ENCODE results near the gene CHST8. TPM values are rescaled to one million over a fixed set of nuclear protein-coding genes. Genes with fewer than 3 reads are reported as not detected.
"Not testable (repeated sequence)": the region's sequence is repeated elsewhere in the genome, so short reads cannot be mapped to it uniquely, and the experiment has no call there.

The CHST8 gene
- total RNA-seq, 1 donor = not detected

GRCh38 chr19:33818411-33818810 lies 196.7 kb downstream of the CHST8 start:
- Histone ChIP-seq H2AFZ (ENCODE audit: low read length) (no peak overlapping the region), H3K4me3 (ENCODE audit: insufficient read depth, low read length) (no peak overlapping the region), H3K79me2 (ENCODE audit: insufficient read depth, low read length) (no peaks in the 10 kb centered on the region), H3K4me2 (ENCODE audit: insufficient read depth, low read length) (no peak overlapping the region), H3K36me3 (ENCODE audit: insufficient read depth, low read length) (no peaks in the 10 kb centered on the region), H3K4me1 (ENCODE audit: insufficient read depth, low read length) (peaks cover 9% of the 10 kb centered on the region), H3K27ac (ENCODE audit: low read depth, low read length) (no peak overlapping the region), H3K27me3 (ENCODE audit: insufficient read depth, low read length) (no peaks in the 10 kb centered on the region), H3K9me3 (ENCODE audit: low read depth, low read length) (no peaks in the 10 kb centered on the region), H4K20me1 (ENCODE audit: insufficient read depth, low read length) (no peaks in the 10 kb centered on the region)
- peak; percentile 51 for DNase-seq (ENCODE audit: insufficient read length, low spot score, missing footprints)
- no peak for TF ChIP-seq CTCF (IDR thresholded peaks at IDR 0.05; ENCODE audit: extremely low read depth, low read depth, low read length)

- H3K4me3 ChIP-seq (ENCODE audit: insufficient read depth, low read length); H3K4me2 ChIP-seq (ENCODE audit: insufficient read depth, low read length); H3K9me3 ChIP-seq (ENCODE audit: low read depth, low read length); H3K27me3 ChIP-seq (ENCODE audit: insufficient read depth, low read length); H2AFZ ChIP-seq (ENCODE audit: low read length); H3K4me1 ChIP-seq (ENCODE audit: insufficient read depth, low read length); H3K79me2 ChIP-seq (ENCODE audit: insufficient read depth, low read length); H4K20me1 ChIP-seq (ENCODE audit: insufficient read depth, low read length); H3K36me3 ChIP-seq (ENCODE audit: insufficient read depth, low read length); H3K27ac ChIP-seq (ENCODE audit: low read depth, low read length); DNase-seq (ENCODE audit: insufficient read length, low spot score, missing footprints): not testable (repeated sequence)
Observed at GRCh38 chr19:33819078-33819477, 197.3 kb downstream of the CHST8 start.

- Histone ChIP-seq H3K4me3 (ENCODE audit: insufficient read depth, low read length) (peak overlapping the region; percentile 55), H3K36me3 (ENCODE audit: insufficient read depth, low read length) (no peaks in the 10 kb centered on the region), H4K20me1 (ENCODE audit: insufficient read depth, low read length) (no peaks in the 10 kb centered on the region), H3K9me3 (ENCODE audit: low read depth, low read length) (no peaks in the 10 kb centered on the region), H3K4me1 (ENCODE audit: insufficient read depth, low read length) (peaks cover 9% of the 10 kb centered on the region), H3K27me3 (ENCODE audit: insufficient read depth, low read length) (no peaks in the 10 kb centered on the region), H2AFZ (ENCODE audit: low read length) (peak overlapping the region; percentile 60), H3K79me2 (ENCODE audit: insufficient read depth, low read length) (no peaks in the 10 kb centered on the region), H3K27ac (ENCODE audit: low read depth, low read length) (no peak overlapping the region), H3K4me2 (ENCODE audit: insufficient read depth, low read length) (peak overlapping the region; percentile 79)
- TF ChIP-seq CTCF (IDR thresholded peaks at IDR 0.05; ENCODE audit: extremely low read depth, low read depth, low read length) = no peak
- no peak for DNase-seq (ENCODE audit: insufficient read length, low spot score, missing footprints)
Observed at GRCh38 chr19:33819506-33819879, 197.7 kb downstream of the CHST8 start.

GRCh38 chr19:33819880-33820781 lies 198.4 kb downstream of the CHST8 start:
- Histone ChIP-seq H3K4me3 (ENCODE audit: insufficient read depth, low read length) (peak overlapping the region; percentile 55), H2AFZ (ENCODE audit: low read length) (peak overlapping the region; percentile 60), H3K79me2 (ENCODE audit: insufficient read depth, low read length) (no peaks in the 10 kb centered on the region), H3K27me3 (ENCODE audit: insufficient read depth, low read length) (no peaks in the 10 kb centered on the region), H3K9me3 (ENCODE audit: low read depth, low read length) (no peaks in the 10 kb centered on the region), H3K36me3 (ENCODE audit: insufficient read depth, low read length) (no peaks in the 10 kb centered on the region), H3K4me1 (ENCODE audit: insufficient read depth, low read length) (peaks cover 9% of the 10 kb centered on the region), H3K4me2 (ENCODE audit: insufficient read depth, low read length) (peak overlapping the region; percentile 79), H3K27ac (ENCODE audit: low read depth, low read length) (no peak overlapping the region), H4K20me1 (ENCODE audit: insufficient read depth, low read length) (no peaks in the 10 kb centered on the region)
- peak; percentile 95 for DNase-seq (ENCODE audit: insufficient read length, low spot score, missing footprints)
- TF ChIP-seq CTCF (IDR thresholded peaks at IDR 0.05; ENCODE audit: extremely low read depth, low read depth, low read length) = no peak

All from osteoblast (primary cell).